ENCODE measurements around the gene ING2. TPM values are rescaled to one million over a fixed set of nuclear protein-coding genes. Genes with fewer than 3 reads are reported as not detected.

Gene ING2
- total and polyA plus RNA-seq, 3 experiments from 2014 or later, result 10.7 to 19.7 (median 11.2) TPM

- H3K27me3 Mint-ChIP-seq, result peaks cover 0 to 3% of the 10 kb centered on the region in 2 donors
- H3K4me3 Mint-ChIP-seq, result no peak overlapping the region
- no peaks in the 10 kb centered on the region for H3K4me1 ChIP-seq (ENCODE audit: insufficient read depth, low read length)
- H3K36me3 ChIP-seq (ENCODE audit: insufficient read depth, low read length), result no peaks in the 10 kb centered on the region
- H3K27ac Mint-ChIP-seq, result no peak overlapping the region
- DNase-seq, result no peak
- H3K9me3 ChIP-seq (ENCODE audit: low read length), result no peaks in the 10 kb centered on the region
- no peaks in the 10 kb centered on the region for H3K9me3 Mint-ChIP-seq
- CTCF ChIA-PET, result no interaction called here
- no peaks in the 10 kb centered on the region for H3K4me1 Mint-ChIP-seq
- no peak overlapping the region for H3K27ac ChIP-seq (ENCODE audit: low read depth, low read length)
- POLR2A ChIA-PET, result no interaction called here
- H3K36me3 Mint-ChIP-seq, result peaks cover 0 to 3% (median 1%) of the 10 kb centered on the region in 3 donors
- no peak overlapping the region for H3K4me3 ChIP-seq (ENCODE audit: low read length)
- no peaks in the 10 kb centered on the region for H3K27me3 ChIP-seq (ENCODE audit: insufficient read depth, low read length, poor library complexity, severe bottlenecking)
Measured at GRCh38 chr4:183517781-183518180, 12.9 kb downstream of the ING2 start.

DNA sequence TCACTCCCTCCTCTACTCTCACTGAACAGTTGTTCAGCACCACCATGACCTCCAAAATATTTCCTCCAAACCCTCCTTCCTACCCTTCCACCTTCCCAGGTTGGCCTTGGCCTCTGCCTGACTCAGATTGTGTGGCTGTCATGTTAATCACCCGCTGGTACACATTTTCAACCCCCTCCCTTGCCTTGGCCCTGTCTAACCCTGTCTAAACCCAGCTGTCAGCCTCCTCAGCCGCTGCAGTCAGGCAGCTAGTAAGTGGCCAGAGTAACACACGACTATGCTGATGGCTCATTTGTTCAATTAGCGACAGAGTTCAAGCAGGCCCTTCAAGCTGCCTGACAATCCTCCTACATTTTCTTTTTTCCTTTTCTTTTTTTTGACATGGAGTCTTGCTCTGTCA lies 18.0 kb downstream of the ING2 start:
- no peak overlapping the region for H3K4me3 Mint-ChIP-seq

GRCh38 chr4:183527326-183527725 lies 22.5 kb downstream of the ING2 start:
- no peak overlapping the region for H3K4me3 ChIP-seq (ENCODE audit: low read length)
- H3K4me3 Mint-ChIP-seq, result no peak overlapping the region
- POLR2A ChIA-PET, result no interaction called here
- no peaks in the 10 kb centered on the region for H3K4me1 Mint-ChIP-seq
- no peaks in the 10 kb centered on the region for H3K27me3 ChIP-seq (ENCODE audit: insufficient read depth, low read length, poor library complexity, severe bottlenecking)
- peak overlapping the region in 1 of 8 donors; percentile 24 for H3K27ac Mint-ChIP-seq
- no peak for DNase-seq
- no peaks in the 10 kb centered on the region for H3K36me3 ChIP-seq (ENCODE audit: insufficient read depth, low read length)
- peaks cover 0 to 2% (median 0%) of the 10 kb centered on the region in 5 donors for H3K9me3 Mint-ChIP-seq
- peaks cover 15 to 43% of the 10 kb centered on the region in 2 donors for H3K27me3 Mint-ChIP-seq
- H3K9me3 ChIP-seq (ENCODE audit: low read length), result no peaks in the 10 kb centered on the region
- H3K4me1 ChIP-seq (ENCODE audit: insufficient read depth, low read length), result no peaks in the 10 kb centered on the region
- CTCF ChIA-PET, result no interaction called here
- H3K27ac ChIP-seq (ENCODE audit: low read depth, low read length), result no peak overlapping the region
- peaks cover 0 to 9% (median 0%) of the 10 kb centered on the region in 3 donors for H3K36me3 Mint-ChIP-seq

More for the DNA sequence above, 18.0 kb downstream of the ING2 start:
- H3K36me3 ChIP-seq (ENCODE audit: insufficient read depth, low read length), result no peaks in the 10 kb centered on the region
- CTCF ChIA-PET, result no interaction called here
- Mint-ChIP-seq H3K27me3 (peaks cover 6 to 18% of the 10 kb centered on the region in 2 donors), H3K27ac (no peak overlapping the region), H3K9me3 (peaks cover 0 to 2% (median 0%) of the 10 kb centered on the region in 5 donors), H3K4me1 (no peaks in the 10 kb centered on the region), H3K36me3 (peaks cover 0 to 5% (median 0%) of the 10 kb centered on the region in 3 donors)
- H3K9me3 ChIP-seq (ENCODE audit: low read length), result no peaks in the 10 kb centered on the region
- no peaks in the 10 kb centered on the region for H3K4me1 ChIP-seq (ENCODE audit: insufficient read depth, low read length)
- no peak for DNase-seq
- no peak overlapping the region for H3K27ac ChIP-seq (ENCODE audit: low read depth, low read length)
- H3K27me3 ChIP-seq (ENCODE audit: insufficient read depth, low read length, poor library complexity, severe bottlenecking), result no peaks in the 10 kb centered on the region
- POLR2A ChIA-PET, result no interaction called here
- H3K4me3 ChIP-seq (ENCODE audit: low read length), result no peak overlapping the region

GRCh38 chr4:183532821-183533220 lies 28.0 kb downstream of the ING2 start:
- H3K4me3 Mint-ChIP-seq, result no peak overlapping the region
- no peak overlapping the region for H3K4me3 ChIP-seq (ENCODE audit: low read length)
- CTCF ChIA-PET, result no interaction called here
- no peaks in the 10 kb centered on the region for H3K27me3 ChIP-seq (ENCODE audit: insufficient read depth, low read length, poor library complexity, severe bottlenecking)
- no peaks in the 10 kb centered on the region for H3K4me1 ChIP-seq (ENCODE audit: insufficient read depth, low read length)
- peaks cover 0 to 5% (median 0%) of the 10 kb centered on the region in 3 donors for H3K36me3 Mint-ChIP-seq
- peaks cover 16 to 27% of the 10 kb centered on the region in 2 donors for H3K27me3 Mint-ChIP-seq
- H3K27ac Mint-ChIP-seq, result no peak overlapping the region
- DNase-seq, result no peak
- H3K9me3 ChIP-seq (ENCODE audit: low read length), result no peaks in the 10 kb centered on the region
- H3K9me3 Mint-ChIP-seq, result no peaks in the 10 kb centered on the region
- no peak overlapping the region for H3K27ac ChIP-seq (ENCODE audit: low read depth, low read length)
- no peaks in the 10 kb centered on the region for H3K4me1 Mint-ChIP-seq
- H3K36me3 ChIP-seq (ENCODE audit: insufficient read depth, low read length), result no peaks in the 10 kb centered on the region
- POLR2A ChIA-PET, result no interaction called here

DNA sequence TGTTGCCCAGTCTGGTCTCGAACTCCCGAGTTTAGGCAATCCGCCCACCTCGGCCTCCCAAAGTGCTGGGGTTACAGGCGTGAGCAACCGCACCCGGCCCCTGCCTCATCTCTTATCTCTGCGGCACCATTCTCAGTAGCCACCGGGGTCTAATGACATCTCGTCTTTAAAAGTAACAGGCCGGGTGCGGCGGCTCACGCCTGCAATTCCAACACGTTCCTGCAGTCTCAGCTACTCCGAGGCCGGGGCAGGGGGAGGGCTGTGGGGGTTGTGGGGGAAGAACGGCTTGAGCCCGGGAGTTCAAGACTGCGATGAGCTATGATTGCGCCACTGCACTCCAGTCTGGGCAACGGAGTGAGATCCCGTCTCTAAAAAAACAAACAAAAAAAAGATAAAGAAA lies 28.8 kb downstream of the ING2 start:
- no peak overlapping the region for H3K4me3 ChIP-seq (ENCODE audit: low read length)
- Mint-ChIP-seq H3K9me3 (no peaks in the 10 kb centered on the region), H3K36me3 (peaks cover 0 to 3% (median 0%) of the 10 kb centered on the region in 3 donors), H3K4me3 (no peak overlapping the region), H3K27me3 (peaks cover 19 to 26% of the 10 kb centered on the region in 2 donors), H3K4me1 (no peaks in the 10 kb centered on the region), H3K27ac (no peak overlapping the region)
- CTCF ChIA-PET, result no interaction called here
- DNase-seq, result no peak
- no peaks in the 10 kb centered on the region for H3K36me3 ChIP-seq (ENCODE audit: insufficient read depth, low read length)
- no peak overlapping the region for H3K27ac ChIP-seq (ENCODE audit: low read depth, low read length)
- POLR2A ChIA-PET, result no interaction called here
- H3K4me1 ChIP-seq (ENCODE audit: insufficient read depth, low read length), result no peaks in the 10 kb centered on the region
- H3K9me3 ChIP-seq (ENCODE audit: low read length), result no peaks in the 10 kb centered on the region
- H3K27me3 ChIP-seq (ENCODE audit: insufficient read depth, low read length, poor library complexity, severe bottlenecking), result no peaks in the 10 kb centered on the region

DNA sequence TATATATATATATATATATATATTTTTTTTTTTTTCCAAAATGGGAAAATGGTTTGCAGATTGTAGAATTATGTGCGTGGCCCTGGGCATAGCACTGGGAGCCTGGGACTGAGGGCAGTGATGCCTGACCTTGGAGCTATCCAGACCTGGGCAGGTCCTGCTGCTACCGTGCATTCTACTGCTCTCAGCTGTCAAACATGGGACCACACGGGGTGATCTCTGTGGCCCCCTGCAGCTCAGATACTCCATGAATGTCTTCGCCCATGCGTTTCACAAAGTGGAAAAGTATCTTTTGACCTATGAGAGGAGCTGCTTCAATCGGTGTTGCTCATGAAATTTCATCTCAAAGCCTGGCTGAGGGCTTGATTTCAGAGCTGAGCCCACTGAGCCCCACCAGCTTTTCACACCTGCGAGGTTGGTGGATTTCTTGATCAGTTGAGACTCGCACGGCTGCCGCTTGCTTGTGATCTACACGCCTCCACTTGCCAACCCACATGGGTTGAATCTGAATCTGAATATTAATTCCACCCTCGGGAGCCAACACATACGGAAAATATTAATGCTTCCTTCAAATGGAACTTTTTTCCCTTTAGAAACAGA lies 35.7 kb downstream of the ING2 start:
- H3K27ac ChIP-seq (ENCODE audit: low read depth, low read length), result no peak overlapping the region
- H3K9me3 ChIP-seq (ENCODE audit: low read length), result no peaks in the 10 kb centered on the region
- peaks cover 7 to 16% (median 7%) of the 10 kb centered on the region in 5 donors for H3K9me3 Mint-ChIP-seq
- no peaks in the 10 kb centered on the region for H3K4me1 Mint-ChIP-seq
- H3K36me3 ChIP-seq (ENCODE audit: insufficient read depth, low read length), result no peaks in the 10 kb centered on the region
- DNase-seq, result no peak
- H3K36me3 Mint-ChIP-seq, result peaks cover 0 to 3% (median 0%) of the 10 kb centered on the region in 3 donors
- peaks cover 4% of the 10 kb centered on the region for H3K27me3 ChIP-seq (ENCODE audit: insufficient read depth, low read length, poor library complexity, severe bottlenecking)
- ChIA-PET POLR2A (no interaction called here), CTCF (no interaction called here)
- no peak overlapping the region for H3K27ac Mint-ChIP-seq
- no peak overlapping the region for H3K4me3 Mint-ChIP-seq
- no peaks in the 10 kb centered on the region for H3K4me1 ChIP-seq (ENCODE audit: insufficient read depth, low read length)
- peaks cover 16 to 45% of the 10 kb centered on the region in 2 donors for H3K27me3 Mint-ChIP-seq
- no peak overlapping the region for H3K4me3 ChIP-seq (ENCODE audit: low read length)

GRCh38 chr4:183541010-183541751 lies 36.3 kb downstream of the ING2 start:
- Histone ChIP-seq H3K4me1 (ENCODE audit: insufficient read depth, low read length) (no peaks in the 10 kb centered on the region), H3K4me3 (ENCODE audit: low read length) (no peak overlapping the region), H3K9me3 (ENCODE audit: low read length) (no peaks in the 10 kb centered on the region), H3K27ac (ENCODE audit: low read depth, low read length) (no peak overlapping the region), H3K27me3 (ENCODE audit: insufficient read depth, low read length, poor library complexity, severe bottlenecking) (peaks cover 4% of the 10 kb centered on the region), H3K36me3 (ENCODE audit: insufficient read depth, low read length) (no peaks in the 10 kb centered on the region)
- CTCF ChIA-PET, result no interaction called here
- Mint-ChIP-seq H3K27me3 (peaks cover 16 to 48% of the 10 kb centered on the region in 2 donors), H3K27ac (no peak overlapping the region), H3K4me3 (no peak overlapping the region), H3K4me1 (no peaks in the 10 kb centered on the region), H3K9me3 (peaks cover 7 to 16% (median 10%) of the 10 kb centered on the region in 5 donors), H3K36me3 (peaks cover 0 to 3% (median 0%) of the 10 kb centered on the region in 3 donors)
- POLR2A ChIA-PET, result no interaction called here
- no peak for DNase-seq

- H3K4me3 Mint-ChIP-seq, result no peak overlapping the region
- H3K4me1 Mint-ChIP-seq, result no peaks in the 10 kb centered on the region
- CTCF ChIA-PET, result no interaction called here
- H3K36me3 ChIP-seq (ENCODE audit: insufficient read depth, low read length), result no peaks in the 10 kb centered on the region
- H3K27me3 ChIP-seq (ENCODE audit: insufficient read depth, low read length, poor library complexity, severe bottlenecking), result peaks cover 4% of the 10 kb centered on the region
- H3K36me3 Mint-ChIP-seq, result peaks cover 0 to 6% (median 0%) of the 10 kb centered on the region in 3 donors
- peaks cover 7 to 16% (median 10%) of the 10 kb centered on the region in 5 donors for H3K9me3 Mint-ChIP-seq
- no peak overlapping the region for H3K4me3 ChIP-seq (ENCODE audit: low read length)
- H3K9me3 ChIP-seq (ENCODE audit: low read length), result no peaks in the 10 kb centered on the region
- POLR2A ChIA-PET, result no interaction called here
- no peak overlapping the region for H3K27ac ChIP-seq (ENCODE audit: low read depth, low read length)
- no peak overlapping the region for H3K27ac Mint-ChIP-seq
- DNase-seq, result no peak
- peaks cover 21 to 52% of the 10 kb centered on the region in 2 donors for H3K27me3 Mint-ChIP-seq
- no peaks in the 10 kb centered on the region for H3K4me1 ChIP-seq (ENCODE audit: insufficient read depth, low read length)
Measured at GRCh38 chr4:183541752-183542040, 36.8 kb downstream of the ING2 start.
